Caco-2 (cell line): Measurements from ENCODE around the gene HDAC4. TPM values are rescaled to one million over a fixed set of nuclear protein-coding genes. Genes with fewer than 3 reads are reported as not detected.

Experiments
- BruUV-seq: library from RNA; stranded (reverse); fragments of 400-500 nt; replicated peaks from 2 replicates; lab custom pipeline; 2021; lab: Mats Ljungman, UMichigan
- CTCF ChIA-PET: fragments of 300-600 bp; sonication (Branson Sonifier 250); formaldehyde crosslinking; loops from one replicate; lab custom pipeline; 2022; ENCODE audit warnings: antibody characterized with exemption; lab: Charles Lee
- POLR2A ChIA-PET: fragments of 300-600 bp; sonication (Branson Sonifier 250); formaldehyde crosslinking; loops from one replicate; lab custom pipeline; 2022; ENCODE audit warnings: antibody characterized with exemption; lab: Charles Lee
- DNase-seq, 2 experiments: peaks; one replicate each; pipeline versions ENCODE4 v3.0.0 to v3.0.0-alpha.2; 2020 to 2022
- H3K27me3 ChIP-seq: replicated peaks from 2 replicates; pipeline ENCODE4 v1.6.0; 2011; ENCODE audit warnings: low read length; ENCODE audit not compliant: control insufficient read depth, insufficient read depth
- H3K36me3 ChIP-seq: 2 replicates; pipeline ENCODE4 v1.5.1; 2011; ENCODE audit warnings: low read length; ENCODE audit not compliant: control insufficient read depth, insufficient read depth
- H3K4me1 ChIP-seq: fragments of 250-450 bp; sonication (Bioruptor Pico); 2 replicates; pipeline ENCODE4 v1.5.1; 2020; ENCODE audit warnings: mild to moderate bottlenecking
- H3K4me3 ChIP-seq: 2 replicates; pipeline ENCODE4 v1.5.1; 2011; ENCODE audit warnings: low read depth, mild to moderate bottlenecking, control low read depth, low read length
- H3K9me3 ChIP-seq: fragments of 250-450 bp; sonication (Bioruptor Pico); 2 replicates; pipeline ENCODE4 v1.5.1; 2020; ENCODE audit warnings: mild to moderate bottlenecking, moderate library complexity
- H3K27ac Mint-ChIP-seq: one replicate; pipeline ENCODE4 v1.8.0; 2022; ENCODE audit warnings: mixed read lengths; ENCODE audit not compliant: unreplicated experiment
- H3K27me3 Mint-ChIP-seq: one replicate; pipeline ENCODE4 v1.8.0; 2022; ENCODE audit warnings: mixed read lengths; ENCODE audit not compliant: insufficient read depth, unreplicated experiment
- H3K36me3 Mint-ChIP-seq: one replicate; pipeline ENCODE4 v1.8.0; 2022; ENCODE audit warnings: mild to moderate bottlenecking, mixed read lengths; ENCODE audit not compliant: insufficient read depth, unreplicated experiment
- H3K4me1 Mint-ChIP-seq: one replicate; pipeline ENCODE4 v1.8.0; 2022; ENCODE audit warnings: low read depth, mixed read lengths; ENCODE audit not compliant: unreplicated experiment
- H3K4me3 Mint-ChIP-seq: one replicate; pipeline ENCODE4 v1.8.0; 2022; ENCODE audit warnings: mild to moderate bottlenecking, moderate library complexity, mixed read lengths; ENCODE audit not compliant: unreplicated experiment
- H3K9me3 Mint-ChIP-seq: one replicate; pipeline ENCODE4 v1.8.0; 2022; ENCODE audit warnings: mixed read lengths; ENCODE audit not compliant: unreplicated experiment
- intact Hi-C: fragments of 100-400 bp; cut with micrococcal nuclease; formaldehyde crosslinking; loops from one replicate; pipeline ENCODE4 v1.10.0; 2022; ENCODE audit not compliant: unreplicated experiment
- total RNA-seq: library from RNA; stranded (reverse); gene quantifications from 2 replicates; pipeline ENCODE4 v1.2.3, GENCODE V29; 2022
- TF ChIP-seq, protein P1 (sequence below), 2 experiments: fragments of 200-600 bp in 1 of 2; IDR thresholded peaks; 1 replicate in 1 of 2; 2 replicates in 1 of 2; pipeline versions ENCODE4 v1.5.1 to v1.8.0; 2011 to 2022; ENCODE audit warnings: antibody characterized with exemption in 1 of 2, control low read depth in 1 of 2, inconsistent platforms in 1 of 2, low read depth in 1 of 2, low read length in 1 of 2, mild to moderate bottlenecking in 1 of 2, moderate library complexity in 1 of 2; ENCODE audit not compliant: insufficient read depth in 1 of 2, severe bottlenecking in 1 of 2, unreplicated experiment in 1 of 2

Gene HDAC4
- total RNA-seq, 1 experiment from 2014 or later: 15.5 TPM

DNA sequence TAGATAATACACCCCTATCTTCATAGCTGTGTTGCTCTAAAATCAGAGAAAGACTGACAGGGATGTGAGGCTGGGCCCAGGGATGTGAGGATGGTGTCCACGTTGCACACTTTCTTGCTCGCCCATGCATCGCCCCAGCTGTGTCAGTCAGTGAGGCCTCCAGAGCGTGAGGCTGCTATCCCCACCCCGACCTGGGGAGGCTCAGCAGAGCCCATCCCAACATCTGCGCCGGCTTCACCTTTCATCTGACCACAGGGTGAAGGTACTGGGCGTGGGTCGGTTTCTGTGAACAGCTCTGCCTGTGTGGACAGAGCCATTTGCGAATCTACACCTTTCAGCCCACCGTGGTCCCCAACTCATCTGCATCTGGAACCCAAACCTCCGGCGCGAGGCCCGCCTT is 255.7 kb downstream of the HDAC4 start:
- Mint-ChIP-seq H3K36me3 (no peaks in the 10 kb centered on the region), H3K4me1 (no peaks in the 10 kb centered on the region), H3K27me3 (no peaks in the 10 kb centered on the region), H3K9me3 (no peaks in the 10 kb centered on the region), H3K27ac (no peak overlapping the region), H3K4me3 (no peak overlapping the region)
- no peak overlapping the region for H3K4me3 ChIP-seq
- no peaks in the 10 kb centered on the region; the same call in 1 of the 2 replicates for H3K36me3 ChIP-seq
- CTCF ChIA-PET: interaction anchor here (0.6 kb wide), 1 partner anchor 17 kb away, joined by 3 read pairs; no protein-coding TSS in a partner anchor
- POLR2A ChIA-PET: no interaction called here
- H3K27me3 ChIP-seq: no peaks in the 10 kb centered on the region
- intact Hi-C loops: no loop called here
- TF ChIP-seq, protein P1, sequence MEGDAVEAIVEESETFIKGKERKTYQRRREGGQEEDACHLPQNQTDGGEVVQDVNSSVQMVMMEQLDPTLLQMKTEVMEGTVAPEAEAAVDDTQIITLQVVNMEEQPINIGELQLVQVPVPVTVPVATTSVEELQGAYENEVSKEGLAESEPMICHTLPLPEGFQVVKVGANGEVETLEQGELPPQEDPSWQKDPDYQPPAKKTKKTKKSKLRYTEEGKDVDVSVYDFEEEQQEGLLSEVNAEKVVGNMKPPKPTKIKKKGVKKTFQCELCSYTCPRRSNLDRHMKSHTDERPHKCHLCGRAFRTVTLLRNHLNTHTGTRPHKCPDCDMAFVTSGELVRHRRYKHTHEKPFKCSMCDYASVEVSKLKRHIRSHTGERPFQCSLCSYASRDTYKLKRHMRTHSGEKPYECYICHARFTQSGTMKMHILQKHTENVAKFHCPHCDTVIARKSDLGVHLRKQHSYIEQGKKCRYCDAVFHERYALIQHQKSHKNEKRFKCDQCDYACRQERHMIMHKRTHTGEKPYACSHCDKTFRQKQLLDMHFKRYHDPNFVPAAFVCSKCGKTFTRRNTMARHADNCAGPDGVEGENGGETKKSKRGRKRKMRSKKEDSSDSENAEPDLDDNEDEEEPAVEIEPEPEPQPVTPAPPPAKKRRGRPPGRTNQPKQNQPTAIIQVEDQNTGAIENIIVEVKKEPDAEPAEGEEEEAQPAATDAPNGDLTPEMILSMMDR (IDR thresholded peaks at IDR 0.05; ENCODE audit: insufficient read depth in 1 of 2, low read depth in 1 of 2, low read length in 1 of 2, severe bottlenecking in 1 of 2, unreplicated experiment in 1 of 2): no peak
- no peak for DNase-seq
- no TSS peak for BruUV-seq
- H3K9me3 ChIP-seq: no peaks in the 10 kb centered on the region
- no peaks in the 10 kb centered on the region for H3K4me1 ChIP-seq

GRCh38 chr2:239144713-239144999 is 256.2 kb downstream of the HDAC4 start:
- Mint-ChIP-seq H3K9me3 (no peaks in the 10 kb centered on the region), H3K4me1 (no peaks in the 10 kb centered on the region), H3K36me3 (no peaks in the 10 kb centered on the region), H3K27ac (no peak overlapping the region), H3K27me3 (no peaks in the 10 kb centered on the region), H3K4me3 (no peak overlapping the region)
- ChIA-PET POLR2A (no interaction called here), CTCF (interaction anchor here (0.6 to 0.8 kb wide), 2 partner anchors 16 to 38 kb away, joined by 3 read pairs; no protein-coding TSS in a partner anchor)
- Histone ChIP-seq H3K4me1 (no peaks in the 10 kb centered on the region), H3K36me3 (no peaks in the 10 kb centered on the region; the same call in 1 of the 2 replicates), H3K27me3 (no peaks in the 10 kb centered on the region), H3K4me3 (no peak overlapping the region), H3K9me3 (no peaks in the 10 kb centered on the region)
- TF ChIP-seq, protein P1 (IDR thresholded peaks at IDR 0.05; ENCODE audit: insufficient read depth in 1 of 2, low read depth in 1 of 2, low read length in 1 of 2, severe bottlenecking in 1 of 2, unreplicated experiment in 1 of 2): no peak
- intact Hi-C loops: no loop called here
- DNase-seq: no peak
- no TSS peak for BruUV-seq

DNA sequence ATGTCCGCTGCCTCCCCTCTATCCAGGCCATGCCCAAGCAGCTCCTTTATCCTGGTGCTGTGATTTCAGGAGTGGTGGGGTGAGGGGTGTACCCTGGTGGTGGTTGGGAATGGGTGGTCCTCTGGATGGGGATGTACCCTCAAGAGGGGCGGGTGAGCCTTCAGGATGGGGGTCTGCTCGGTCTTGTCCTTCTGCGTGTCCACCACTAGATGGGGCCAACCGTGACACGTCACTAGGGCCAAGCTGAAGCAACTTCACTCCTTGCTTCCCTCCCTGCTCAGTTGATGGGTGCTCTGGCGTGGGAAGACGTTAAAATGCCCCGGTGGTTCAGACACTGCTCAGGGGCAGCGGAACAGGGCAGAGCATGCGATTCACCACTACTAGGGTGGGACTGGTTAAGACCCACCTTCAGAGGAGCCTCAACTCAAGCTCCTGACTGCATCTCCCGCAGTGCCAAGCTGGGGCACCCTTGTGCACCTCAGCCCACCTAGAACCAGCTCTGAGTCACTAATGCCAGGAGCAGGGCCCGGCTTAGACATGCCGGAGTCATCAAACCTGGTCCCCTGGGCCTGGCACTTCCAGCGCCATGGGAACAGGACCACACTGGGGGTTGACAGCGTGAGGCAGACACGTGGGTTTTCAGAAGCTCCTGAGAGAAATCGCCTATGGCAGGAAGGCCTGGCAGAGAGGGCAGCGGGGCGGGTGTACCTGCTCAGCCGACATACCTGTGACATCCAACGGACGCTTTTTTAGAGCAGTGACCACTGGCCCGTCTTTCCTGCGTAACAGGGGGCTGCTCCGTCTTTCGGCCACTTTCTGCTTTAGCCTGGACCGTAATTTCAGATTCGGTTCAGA is 256.7 kb downstream of the HDAC4 start:
- Histone ChIP-seq H3K9me3 (no peaks in the 10 kb centered on the region), H3K4me1 (no peaks in the 10 kb centered on the region), H3K4me3 (no peak overlapping the region), H3K27me3 (no peaks in the 10 kb centered on the region), H3K36me3 (no peaks in the 10 kb centered on the region; the same call in 1 of the 2 replicates)
- Mint-ChIP-seq H3K4me3 (no peak overlapping the region), H3K27me3 (no peaks in the 10 kb centered on the region), H3K4me1 (no peaks in the 10 kb centered on the region), H3K9me3 (no peaks in the 10 kb centered on the region), H3K36me3 (peaks cover 4% of the 10 kb centered on the region), H3K27ac (no peak overlapping the region)
- DNase-seq: peak in 1 of 2 experiments; percentile 26
- no TSS peak for BruUV-seq
- POLR2A ChIA-PET: no interaction called here
- intact Hi-C loops: no loop called here
- TF ChIP-seq, protein P1 (IDR thresholded peaks at IDR 0.05; ENCODE audit: insufficient read depth in 1 of 2, low read depth in 1 of 2, low read length in 1 of 2, severe bottlenecking in 1 of 2, unreplicated experiment in 1 of 2): peak; percentile 46 to 49
- CTCF ChIA-PET: interaction anchor here (0.8 kb wide), 2 partner anchors 39 to 257 kb away, joined by 3 read pairs; partner anchors contain the start of gene HDAC4
